ENCODE data around the gene PPP1R12C.

- no peak for TF ChIP-seq POLR2A (IDR thresholded peaks at IDR 0.05)
- TF ChIP-seq, protein P1, sequence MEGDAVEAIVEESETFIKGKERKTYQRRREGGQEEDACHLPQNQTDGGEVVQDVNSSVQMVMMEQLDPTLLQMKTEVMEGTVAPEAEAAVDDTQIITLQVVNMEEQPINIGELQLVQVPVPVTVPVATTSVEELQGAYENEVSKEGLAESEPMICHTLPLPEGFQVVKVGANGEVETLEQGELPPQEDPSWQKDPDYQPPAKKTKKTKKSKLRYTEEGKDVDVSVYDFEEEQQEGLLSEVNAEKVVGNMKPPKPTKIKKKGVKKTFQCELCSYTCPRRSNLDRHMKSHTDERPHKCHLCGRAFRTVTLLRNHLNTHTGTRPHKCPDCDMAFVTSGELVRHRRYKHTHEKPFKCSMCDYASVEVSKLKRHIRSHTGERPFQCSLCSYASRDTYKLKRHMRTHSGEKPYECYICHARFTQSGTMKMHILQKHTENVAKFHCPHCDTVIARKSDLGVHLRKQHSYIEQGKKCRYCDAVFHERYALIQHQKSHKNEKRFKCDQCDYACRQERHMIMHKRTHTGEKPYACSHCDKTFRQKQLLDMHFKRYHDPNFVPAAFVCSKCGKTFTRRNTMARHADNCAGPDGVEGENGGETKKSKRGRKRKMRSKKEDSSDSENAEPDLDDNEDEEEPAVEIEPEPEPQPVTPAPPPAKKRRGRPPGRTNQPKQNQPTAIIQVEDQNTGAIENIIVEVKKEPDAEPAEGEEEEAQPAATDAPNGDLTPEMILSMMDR (IDR thresholded peaks at IDR 0.05): no peak
These were observed 58.4 kb downstream of the PPP1R12C start for GRCh38 chr19:55058781-55059610.

Measured in uterus (tissue), 2 donors.